HepG2 (cell line): Measurements from ENCODE around the gene ZNF513. TPM values are rescaled to one million over a fixed set of nuclear protein-coding genes. Genes with fewer than 3 reads are reported as not detected.

Experiments
- ATF7-NPFF ChIP-seq: sonication (generic); formaldehyde crosslinking; IDR thresholded peaks from 2 replicates; pipeline ENCODE4 v1.8.1; 2023; ENCODE audit warnings: mild to moderate bottlenecking, low read depth, missing genetic modification reagents, moderate library complexity
- ATRX ChIP-seq: sonication (generic); formaldehyde crosslinking; IDR thresholded peaks from 2 replicates; pipeline ENCODE4 v1.4.0; 2020; ENCODE audit warnings: missing genetic modification reagents, borderline replicate concordance
- FOXA1 ChIP-seq, 2 experiments: fragments of 450-650 bp in 1 of 2; sonication (generic) in 1 of 2; formaldehyde crosslinking in 1 of 2; IDR thresholded peaks; 2 replicates each; pipeline versions ENCODE4 v1.4.0 to v1.6.1; 2016 to 2020; ENCODE audit warnings: missing genetic modification reagents in 1 of 2
- GLI4 ChIP-seq: sonication (generic); formaldehyde crosslinking; IDR thresholded peaks from 2 replicates; pipeline ENCODE4 v1.5.1; 2020; ENCODE audit warnings: missing genetic modification reagents, mild to moderate bottlenecking, moderate library complexity, borderline replicate concordance
- GTF2F1 ChIP-seq: fragments of 150-350 bp; IDR thresholded peaks from 2 replicates; pipeline ENCODE4 v1.6.1; 2014; ENCODE audit warnings: low read length
- NR2F2 ChIP-seq: IDR thresholded peaks from 2 replicates; pipeline ENCODE4 v1.6.1; 2012; ENCODE audit warnings: low read depth, inconsistent platforms, borderline replicate concordance
- SALL1 ChIP-seq: sonication (generic); formaldehyde crosslinking; IDR thresholded peaks from 2 replicates; pipeline ENCODE4 v1.8.0; 2022; ENCODE audit warnings: mild to moderate bottlenecking, missing genetic modification reagents
- TEAD3 ChIP-seq: optimal IDR thresholded peaks from 2 replicates; pipeline ENCODE3; 2016; ENCODE audit warnings: borderline replicate concordance
- YEATS2 ChIP-seq: sonication (generic); formaldehyde crosslinking; IDR thresholded peaks from 2 replicates; pipeline ENCODE4 v1.4.0; 2020; ENCODE audit warnings: missing genetic modification reagents, borderline replicate concordance
- ZFX ChIP-seq: sonication (generic); formaldehyde crosslinking; IDR thresholded peaks from 2 replicates; pipeline ENCODE4 v1.4.0; 2020; ENCODE audit warnings: mild to moderate bottlenecking, low read depth, missing genetic modification reagents, moderate library complexity
- ZNF274 ChIP-seq: sonication (generic); formaldehyde crosslinking; IDR thresholded peaks from 2 replicates; pipeline ENCODE4 v1.5.1; 2020; ENCODE audit warnings: mild to moderate bottlenecking, missing genetic modification reagents
- polyA plus RNA-seq, 8 experiments: library from polyadenylated mRNA; depleted of rRNA in 3 of 8; stranded (reverse) in 7 of 8; unstranded in 1 of 8; fragments of >200 nt; fragmentation: Illumina TruSeq in 4 of 8; extraction: Trizol in 4 of 8; gene quantifications; 2 replicates each; pipeline versions ENCODE4 v1.2.1 to v1.2.3, GENCODE V29; 2011 to 2016; ENCODE audit warnings: low read depth in 4 of 8, missing spikeins in 1 of 8, mixed read lengths in 1 of 8; ENCODE audit not compliant: insufficient read depth in 1 of 8
- total RNA-seq, 5 experiments: library from RNA; depleted of rRNA; stranded (reverse); fragments of >200 nt; fragmentation: Illumina TruSeq; extraction: Trizol; gene quantifications; 2 replicates each; pipeline ENCODE4 v1.2.3, GENCODE V29; 2016; ENCODE audit warnings: low read depth in 1 of 5
- TF ChIP-seq, protein P1 (sequence below): sonication (generic); formaldehyde crosslinking; conservative IDR thresholded peaks from 2 replicates; pipeline ENCODE4 v1.4.0; 2020; ENCODE audit warnings: missing genetic modification reagents
- TF ChIP-seq, protein P2 (sequence below), 2 experiments: sonication (generic) in 1 of 2; formaldehyde crosslinking in 1 of 2; IDR thresholded peaks; 2 replicates each; pipeline versions ENCODE4 v1.6.1 to v1.9.0; 2014 to 2022; ENCODE audit warnings: antibody characterized with exemption in 1 of 2, borderline replicate concordance in 1 of 2, inconsistent platforms in 1 of 2, low read depth in 1 of 2, missing genetic modification reagents in 1 of 2
- TF ChIP-seq, protein P3 (sequence below): sonication (generic); formaldehyde crosslinking; IDR thresholded peaks from 2 replicates; pipeline ENCODE4 v1.4.0; 2020; ENCODE audit warnings: missing genetic modification reagents
- TF ChIP-seq, protein P4 (sequence below): sonication (generic); formaldehyde crosslinking; IDR thresholded peaks from 2 replicates; pipeline ENCODE4 v1.5.1; 2020; ENCODE audit warnings: mild to moderate bottlenecking, missing genetic modification reagents, moderate library complexity

ZNF513 gene
- total and polyA plus RNA-seq, 2 of the 13 experiments (the other 11 are each of a cell fraction or from before 2014, with no cell fraction given): 4.9 to 6.3 TPM

DNA sequence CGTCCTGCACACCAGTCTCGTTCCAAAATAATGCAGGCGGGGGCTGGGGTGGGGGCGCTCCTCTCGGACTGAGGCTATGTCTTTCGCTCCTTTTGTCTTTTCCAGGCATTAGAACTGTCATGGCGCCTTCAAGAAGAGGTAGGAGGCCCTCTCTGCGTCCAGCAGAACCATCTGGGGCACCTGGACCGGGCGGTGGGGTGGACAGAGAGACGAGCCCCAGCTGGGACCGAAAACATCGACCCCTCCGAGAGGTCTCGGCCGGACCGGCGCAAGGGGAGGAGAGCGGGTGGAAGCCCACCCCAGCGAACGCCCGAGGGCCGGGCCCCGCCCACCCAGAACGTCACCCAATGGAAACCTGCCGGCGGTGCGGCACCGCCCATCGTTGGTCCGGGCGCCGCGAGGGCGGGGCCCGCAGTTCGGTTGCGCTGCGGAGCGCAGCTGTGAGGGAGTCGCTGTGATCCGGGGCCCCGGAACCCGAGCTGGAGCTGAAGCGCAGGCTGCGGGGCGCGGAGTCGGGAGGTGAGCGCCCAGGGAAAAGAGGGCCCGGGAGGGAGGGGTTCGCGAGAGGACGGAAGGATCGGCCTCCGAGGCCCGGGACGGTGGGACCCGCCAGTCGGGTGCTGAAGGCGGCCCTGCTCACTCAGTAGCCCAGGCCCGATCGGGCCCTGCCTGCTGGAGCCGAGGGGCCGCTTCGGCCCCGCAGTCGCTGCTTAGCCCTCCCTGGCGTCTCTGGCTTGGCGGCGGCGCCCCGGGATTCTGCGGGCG, 47.9 kb upstream of the ZNF513 start, which contains the start of gene NRBP1 (continued):
- TF ChIP-seq, protein P1, sequence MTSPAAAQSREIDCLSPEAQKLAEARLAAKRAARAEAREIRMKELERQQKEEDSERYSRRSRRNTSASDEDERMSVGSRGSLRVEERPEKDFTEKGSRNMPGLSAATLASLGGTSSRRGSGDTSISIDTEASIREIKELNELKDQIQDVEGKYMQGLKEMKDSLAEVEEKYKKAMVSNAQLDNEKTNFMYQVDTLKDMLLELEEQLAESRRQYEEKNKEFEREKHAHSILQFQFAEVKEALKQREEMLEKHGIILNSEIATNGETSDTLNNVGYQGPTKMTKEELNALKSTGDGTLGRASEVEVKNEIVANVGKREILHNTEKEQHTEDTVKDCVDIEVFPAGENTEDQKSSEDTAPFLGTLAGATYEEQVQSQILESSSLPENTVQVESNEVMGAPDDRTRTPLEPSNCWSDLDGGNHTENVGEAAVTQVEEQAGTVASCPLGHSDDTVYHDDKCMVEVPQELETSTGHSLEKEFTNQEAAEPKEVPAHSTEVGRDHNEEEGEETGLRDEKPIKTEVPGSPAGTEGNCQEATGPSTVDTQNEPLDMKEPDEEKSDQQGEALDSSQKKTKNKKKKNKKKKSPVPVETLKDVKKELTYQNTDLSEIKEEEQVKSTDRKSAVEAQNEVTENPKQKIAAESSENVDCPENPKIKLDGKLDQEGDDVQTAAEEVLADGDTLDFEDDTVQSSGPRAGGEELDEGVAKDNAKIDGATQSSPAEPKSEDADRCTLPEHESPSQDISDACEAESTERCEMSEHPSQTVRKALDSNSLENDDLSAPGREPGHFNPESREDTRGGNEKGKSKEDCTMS (CRISPR knock-in tag): no peak
- TF ChIP-seq, protein P2, sequence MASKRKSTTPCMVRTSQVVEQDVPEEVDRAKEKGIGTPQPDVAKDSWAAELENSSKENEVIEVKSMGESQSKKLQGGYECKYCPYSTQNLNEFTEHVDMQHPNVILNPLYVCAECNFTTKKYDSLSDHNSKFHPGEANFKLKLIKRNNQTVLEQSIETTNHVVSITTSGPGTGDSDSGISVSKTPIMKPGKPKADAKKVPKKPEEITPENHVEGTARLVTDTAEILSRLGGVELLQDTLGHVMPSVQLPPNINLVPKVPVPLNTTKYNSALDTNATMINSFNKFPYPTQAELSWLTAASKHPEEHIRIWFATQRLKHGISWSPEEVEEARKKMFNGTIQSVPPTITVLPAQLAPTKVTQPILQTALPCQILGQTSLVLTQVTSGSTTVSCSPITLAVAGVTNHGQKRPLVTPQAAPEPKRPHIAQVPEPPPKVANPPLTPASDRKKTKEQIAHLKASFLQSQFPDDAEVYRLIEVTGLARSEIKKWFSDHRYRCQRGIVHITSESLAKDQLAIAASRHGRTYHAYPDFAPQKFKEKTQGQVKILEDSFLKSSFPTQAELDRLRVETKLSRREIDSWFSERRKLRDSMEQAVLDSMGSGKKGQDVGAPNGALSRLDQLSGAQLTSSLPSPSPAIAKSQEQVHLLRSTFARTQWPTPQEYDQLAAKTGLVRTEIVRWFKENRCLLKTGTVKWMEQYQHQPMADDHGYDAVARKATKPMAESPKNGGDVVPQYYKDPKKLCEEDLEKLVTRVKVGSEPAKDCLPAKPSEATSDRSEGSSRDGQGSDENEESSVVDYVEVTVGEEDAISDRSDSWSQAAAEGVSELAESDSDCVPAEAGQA (IDR thresholded peaks at IDR 0.05; ENCODE audit: low read depth): no peak
- TF ChIP-seq, protein P2 (CRISPR knock-in tag; IDR thresholded peaks at IDR 0.05; ENCODE audit: borderline replicate concordance): peak; percentile 41; the same call in 1 of the 2 replicates
- TF ChIP-seq FOXA1 (IDR thresholded peaks at IDR 0.05) (no peak), FOXA1 (CRISPR knock-in tag; IDR thresholded peaks at IDR 0.05) (no peak), NR2F2 (peak; percentile 1; the same call in 1 of the 2 replicates), ATF7-NPFF (CRISPR knock-in tag) (peak; percentile 64; the same call in 1 of the 2 replicates), TEAD3 (CRISPR knock-in tag) (peak; percentile 35), GTF2F1 (no peak), YEATS2 (CRISPR knock-in tag) (0 out of 2 replicates have a peak, but pooled peaks have one; percentile 36), ZNF274 (peak; percentile 97), ZFX (peak; percentile 90), ATRX (CRISPR knock-in tag) (no peak), SALL1 (CRISPR knock-in tag) (peak; percentile 82), GLI4 (CRISPR knock-in tag) (0 out of 2 replicates have a peak, but pooled peaks have one; percentile 72)
- TF ChIP-seq, protein P3, sequence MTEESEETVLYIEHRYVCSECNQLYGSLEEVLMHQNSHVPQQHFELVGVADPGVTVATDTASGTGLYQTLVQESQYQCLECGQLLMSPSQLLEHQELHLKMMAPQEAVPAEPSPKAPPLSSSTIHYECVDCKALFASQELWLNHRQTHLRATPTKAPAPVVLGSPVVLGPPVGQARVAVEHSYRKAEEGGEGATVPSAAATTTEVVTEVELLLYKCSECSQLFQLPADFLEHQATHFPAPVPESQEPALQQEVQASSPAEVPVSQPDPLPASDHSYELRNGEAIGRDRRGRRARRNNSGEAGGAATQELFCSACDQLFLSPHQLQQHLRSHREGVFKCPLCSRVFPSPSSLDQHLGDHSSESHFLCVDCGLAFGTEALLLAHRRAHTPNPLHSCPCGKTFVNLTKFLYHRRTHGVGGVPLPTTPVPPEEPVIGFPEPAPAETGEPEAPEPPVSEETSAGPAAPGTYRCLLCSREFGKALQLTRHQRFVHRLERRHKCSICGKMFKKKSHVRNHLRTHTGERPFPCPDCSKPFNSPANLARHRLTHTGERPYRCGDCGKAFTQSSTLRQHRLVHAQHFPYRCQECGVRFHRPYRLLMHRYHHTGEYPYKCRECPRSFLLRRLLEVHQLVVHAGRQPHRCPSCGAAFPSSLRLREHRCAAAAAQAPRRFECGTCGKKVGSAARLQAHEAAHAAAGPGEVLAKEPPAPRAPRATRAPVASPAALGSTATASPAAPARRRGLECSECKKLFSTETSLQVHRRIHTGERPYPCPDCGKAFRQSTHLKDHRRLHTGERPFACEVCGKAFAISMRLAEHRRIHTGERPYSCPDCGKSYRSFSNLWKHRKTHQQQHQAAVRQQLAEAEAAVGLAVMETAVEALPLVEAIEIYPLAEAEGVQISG: peak; percentile 77
- TF ChIP-seq, protein P4, sequence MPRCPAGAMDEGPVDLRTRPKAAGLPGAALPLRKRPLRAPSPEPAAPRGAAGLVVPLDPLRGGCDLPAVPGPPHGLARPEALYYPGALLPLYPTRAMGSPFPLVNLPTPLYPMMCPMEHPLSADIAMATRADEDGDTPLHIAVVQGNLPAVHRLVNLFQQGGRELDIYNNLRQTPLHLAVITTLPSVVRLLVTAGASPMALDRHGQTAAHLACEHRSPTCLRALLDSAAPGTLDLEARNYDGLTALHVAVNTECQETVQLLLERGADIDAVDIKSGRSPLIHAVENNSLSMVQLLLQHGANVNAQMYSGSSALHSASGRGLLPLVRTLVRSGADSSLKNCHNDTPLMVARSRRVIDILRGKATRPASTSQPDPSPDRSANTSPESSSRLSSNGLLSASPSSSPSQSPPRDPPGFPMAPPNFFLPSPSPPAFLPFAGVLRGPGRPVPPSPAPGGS: peak; percentile 91; the same call in 1 of the 2 replicates
